Right kidney (tissue), 1 donor: ENCODE data around the gene MACROD2.

Source experiments
- DNase-seq: peaks from one replicate; pipeline ENCODE4 v3.0.0-alpha.2; 2016

The MACROD2 gene

DNA sequence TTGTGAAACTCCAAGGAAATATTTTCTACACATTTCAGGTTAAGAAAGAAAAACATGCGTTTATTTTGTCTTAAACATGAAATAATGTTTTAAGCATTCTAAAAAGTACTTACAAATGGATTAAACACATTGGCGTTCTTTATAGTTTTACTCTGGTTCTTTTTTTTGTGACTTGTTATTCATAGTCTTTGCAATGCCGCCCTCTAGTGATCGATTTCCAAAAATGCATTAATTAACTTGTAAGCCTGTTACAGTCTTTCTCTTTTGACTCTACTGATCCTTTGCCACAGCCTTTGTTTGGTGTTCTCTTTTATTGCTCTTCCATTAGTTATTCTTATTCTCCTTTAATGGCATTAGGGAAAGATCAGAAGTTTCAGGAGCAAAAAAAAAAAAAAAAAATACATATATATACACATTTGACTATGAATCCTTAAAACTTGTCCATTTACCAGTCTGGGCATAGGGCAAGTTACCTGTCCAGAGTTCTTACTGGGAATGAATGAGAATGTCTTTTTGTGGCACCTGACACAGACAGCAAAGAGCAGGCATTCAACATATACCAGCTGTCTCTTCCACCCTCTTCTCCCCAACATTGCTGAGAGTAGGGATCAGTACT is 59.9 kb downstream of the MACROD2 start:
- no peak for DNase-seq

DNA sequence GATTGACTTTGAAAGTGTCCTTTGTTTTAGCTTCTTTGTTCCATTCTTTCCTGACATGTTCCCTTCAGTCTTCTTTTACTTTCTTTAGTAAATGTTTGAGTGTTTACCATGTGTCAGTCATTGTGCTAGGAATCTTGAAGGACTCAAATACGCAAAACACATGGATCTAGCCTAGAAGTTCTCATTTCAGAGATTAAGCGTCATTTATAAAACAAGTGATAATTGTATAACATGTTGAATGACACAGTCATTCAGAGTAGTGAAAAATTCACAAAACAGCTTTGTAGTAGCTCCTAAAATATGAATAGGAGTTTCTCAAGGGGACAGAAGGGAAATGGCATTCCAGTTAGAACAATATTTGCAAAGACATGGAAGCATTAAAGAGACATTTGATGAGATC is 66.9 kb downstream of the MACROD2 start:
- DNase-seq = no peak

DNA sequence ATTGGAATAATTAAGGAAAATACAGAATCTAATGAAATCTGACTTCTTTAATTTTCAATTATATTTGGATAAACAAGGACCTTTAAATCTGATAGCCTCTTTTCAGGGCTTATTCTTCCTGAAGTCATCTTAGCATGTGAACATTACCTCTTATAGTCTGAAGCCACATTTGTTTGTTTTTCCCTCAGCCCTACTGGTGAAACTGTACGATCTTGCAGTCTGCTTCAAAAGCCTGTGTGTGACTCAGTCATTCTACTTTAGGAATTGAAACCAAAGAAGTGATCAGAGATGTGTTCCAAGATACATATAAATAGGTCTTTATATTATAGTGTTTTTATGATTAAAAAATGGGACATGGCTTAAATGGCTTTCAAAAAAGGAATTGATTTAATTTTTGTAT is 67.5 kb downstream of the MACROD2 start:
- DNase-seq = no peak

DNA sequence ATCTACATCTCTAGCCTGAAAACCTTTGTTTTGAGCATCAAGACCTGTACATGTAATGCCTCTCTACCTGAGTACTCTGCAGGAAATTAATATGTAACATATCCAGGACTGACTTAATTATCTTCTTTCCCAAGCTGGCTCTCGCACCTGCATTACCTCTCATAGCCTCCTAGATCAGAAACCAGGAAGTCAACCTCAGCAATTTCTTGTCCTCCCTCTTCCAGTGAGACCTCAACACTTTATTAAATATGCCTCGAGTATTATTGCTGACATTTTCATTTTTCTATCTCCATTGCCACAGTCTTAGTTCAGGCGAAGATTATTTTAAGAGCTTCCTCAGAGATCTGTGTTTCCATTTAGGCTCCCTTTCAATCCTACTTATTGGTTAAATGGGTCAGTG is 69.0 kb downstream of the MACROD2 start:
- DNase-seq = no peak

DNA sequence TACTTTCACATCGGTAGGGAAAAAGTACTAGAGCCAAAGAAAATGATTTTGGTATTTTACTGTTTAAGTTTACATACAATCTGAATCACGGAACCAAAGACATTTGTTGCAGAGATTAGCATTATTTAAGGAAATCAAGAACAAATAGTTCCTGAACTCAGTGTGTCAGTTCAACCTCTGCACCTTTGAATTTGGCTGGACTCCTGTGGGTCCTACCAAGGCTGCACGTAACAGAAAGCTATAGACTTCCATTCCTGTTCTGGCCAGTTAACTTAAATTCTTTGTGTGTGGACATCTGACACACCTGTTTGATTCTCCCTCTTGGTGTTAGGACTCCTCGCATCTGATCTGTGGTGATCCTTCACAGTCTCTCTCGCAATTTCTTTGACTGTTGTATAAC is 69.6 kb downstream of the MACROD2 start:
- no peak for DNase-seq

DNA sequence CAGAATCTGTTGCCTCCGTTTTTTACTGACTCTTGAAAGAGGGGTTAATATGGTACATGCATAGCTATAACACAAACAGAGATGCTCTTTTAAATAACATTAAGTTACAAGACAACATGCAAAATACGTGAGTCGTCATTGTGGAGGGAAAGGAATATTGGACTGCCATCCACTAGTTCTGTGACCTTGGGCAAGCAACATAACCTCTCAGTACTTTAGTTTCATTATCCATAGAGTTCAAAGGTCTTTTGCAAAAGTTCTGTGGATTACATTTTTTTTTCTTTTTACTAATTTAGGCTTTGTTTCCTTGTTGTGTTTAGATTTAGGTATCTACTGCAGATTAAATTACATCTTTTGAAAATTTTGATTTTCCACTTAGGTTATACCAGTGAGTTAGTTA is 70.5 kb downstream of the MACROD2 start:
- DNase-seq = no peak

DNA sequence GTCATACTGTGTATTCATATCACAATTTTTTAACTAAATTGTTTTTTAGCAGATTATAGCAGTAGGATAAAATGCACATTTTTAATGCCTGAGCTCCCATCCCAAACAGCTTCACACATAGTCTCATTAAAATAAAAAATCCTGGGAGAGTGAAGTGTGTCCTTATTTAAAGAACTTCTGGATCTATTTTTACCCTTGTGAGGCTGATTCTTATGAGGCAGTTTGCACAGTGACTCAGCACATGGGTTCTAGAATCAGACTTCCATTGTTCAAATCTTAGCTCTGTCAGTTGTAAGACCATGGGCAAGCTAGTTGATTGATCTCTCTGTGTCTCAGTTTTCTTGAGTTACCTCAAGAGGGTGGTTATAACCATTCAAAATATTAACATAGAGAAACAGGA is 72.3 kb downstream of the MACROD2 start:
- no peak for DNase-seq

DNA sequence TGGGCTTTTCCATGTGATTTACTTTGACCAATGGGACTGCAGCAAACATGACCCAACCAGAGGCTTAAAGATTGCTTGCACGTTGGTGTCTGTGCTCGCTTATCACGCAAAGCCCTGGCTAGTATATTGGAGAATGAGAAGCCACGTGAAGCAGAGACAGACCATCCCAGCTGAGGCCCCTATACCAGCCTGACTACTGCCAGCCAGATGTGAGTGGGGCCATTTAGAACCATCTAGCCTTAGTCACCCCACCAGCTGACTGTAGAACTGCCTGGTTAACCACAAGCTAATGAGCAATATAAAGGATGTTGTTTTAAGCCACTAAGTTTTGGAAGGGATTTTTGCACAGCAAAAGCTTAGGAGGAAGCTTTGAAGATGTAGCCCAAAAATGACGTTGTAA is 74.5 kb downstream of the MACROD2 start:
- DNase-seq = no peak

DNA sequence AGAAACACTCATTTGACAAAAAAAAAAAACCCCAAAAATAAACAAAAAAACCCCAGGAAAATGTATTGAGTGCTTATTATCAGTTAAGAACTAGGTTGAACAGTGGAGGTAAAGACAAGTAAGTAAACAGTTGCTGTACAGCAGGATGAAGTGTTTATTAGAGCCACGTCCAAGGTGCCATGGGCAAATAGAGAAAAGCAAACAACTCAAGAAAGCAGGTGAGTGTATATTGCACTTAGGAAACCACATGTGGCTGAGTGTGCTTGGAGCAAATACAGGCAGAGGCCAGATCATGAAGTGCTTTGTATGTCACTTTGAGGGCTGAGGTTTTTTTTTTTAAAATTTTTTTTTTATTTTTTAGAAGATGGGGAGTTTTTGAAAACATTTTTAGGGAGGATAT is 98.3 kb downstream of the MACROD2 start:
- no peak for DNase-seq

DNA sequence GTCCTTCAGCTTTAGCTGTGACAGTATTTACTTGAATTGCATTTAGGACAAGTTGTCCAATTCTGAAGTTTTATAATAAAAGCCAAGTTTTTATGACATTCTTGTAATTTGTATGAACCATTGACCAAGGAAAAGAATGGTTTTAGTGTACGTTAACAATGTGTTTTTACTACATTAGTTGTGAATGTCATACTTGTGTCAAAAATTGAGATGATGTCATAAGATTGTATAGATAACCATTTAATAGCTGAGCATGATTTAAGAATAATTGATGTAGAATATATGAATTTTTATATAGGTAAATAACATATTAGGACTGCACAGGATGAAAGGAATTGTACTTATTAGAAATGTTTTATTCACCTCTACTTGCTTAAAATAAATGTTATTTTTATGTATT is 102.9 kb downstream of the MACROD2 start:
- no peak for DNase-seq

DNA sequence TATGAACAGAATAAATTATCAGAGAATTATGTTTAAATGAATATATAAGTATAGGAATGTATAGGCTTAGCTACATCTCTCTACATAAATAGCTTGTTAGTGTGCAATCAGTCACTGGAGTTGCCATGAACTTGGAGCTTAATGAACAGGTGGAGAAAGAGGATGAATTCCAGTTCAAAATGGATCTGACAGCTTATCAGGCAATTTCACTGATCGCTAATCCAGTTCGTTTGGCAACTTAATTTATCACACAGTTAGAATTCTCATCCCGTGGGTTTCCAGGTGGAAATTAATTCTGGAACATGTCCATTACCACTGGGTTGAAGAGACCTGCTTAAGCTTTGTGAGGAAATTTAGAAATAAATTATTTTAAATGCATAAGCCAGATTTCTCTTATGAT is 118.1 kb downstream of the MACROD2 start:
- no peak for DNase-seq

DNA sequence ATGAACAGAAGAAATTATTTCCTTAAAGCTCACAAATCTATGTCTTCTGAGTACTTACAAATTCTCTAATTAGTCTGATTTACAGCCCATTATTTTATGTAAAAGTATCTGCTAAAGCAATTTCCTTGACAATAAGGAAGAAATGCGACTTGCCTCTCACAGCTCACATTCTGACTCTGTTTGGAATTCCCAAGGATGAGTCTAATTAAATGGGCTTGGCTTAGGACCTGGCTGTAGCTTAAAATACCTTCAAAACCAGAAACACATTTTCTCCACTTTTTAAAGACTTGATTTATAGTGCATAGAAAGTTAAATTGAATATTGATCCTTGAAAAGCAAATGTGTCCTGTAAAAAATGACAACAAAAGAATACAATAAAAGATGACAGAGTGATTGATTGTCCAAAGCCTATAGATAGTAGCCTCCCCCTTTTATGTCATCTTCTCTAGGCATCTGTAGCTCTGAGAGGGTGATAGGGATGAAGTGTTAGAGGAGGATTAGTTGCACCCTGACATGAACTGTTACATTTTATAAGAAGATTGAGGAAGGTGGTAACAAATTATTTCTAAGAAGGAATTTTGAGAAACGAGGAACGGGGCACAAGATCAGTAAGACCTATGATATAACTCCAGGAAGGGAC is 118.9 kb downstream of the MACROD2 start:
- DNase-seq = no peak

DNA sequence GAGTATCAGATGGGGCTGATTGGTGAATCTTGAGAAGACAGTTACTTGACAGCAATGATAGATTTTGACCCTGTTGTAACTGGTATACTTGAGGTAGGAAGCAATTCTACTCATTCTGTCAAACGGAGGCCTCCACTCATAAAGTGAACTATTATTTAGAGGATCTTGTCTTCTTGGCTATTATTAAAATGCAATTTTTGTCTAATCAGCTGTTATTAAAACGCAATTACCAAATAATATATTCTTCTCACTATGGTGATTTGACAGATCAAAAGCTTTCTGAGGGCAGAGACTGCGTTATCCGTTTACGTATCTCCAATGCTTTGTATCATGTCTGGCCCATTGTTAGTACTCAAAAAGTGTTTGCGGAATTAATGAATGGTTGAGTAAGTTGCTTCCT is 120.7 kb downstream of the MACROD2 start:
- DNase-seq = no peak

DNA sequence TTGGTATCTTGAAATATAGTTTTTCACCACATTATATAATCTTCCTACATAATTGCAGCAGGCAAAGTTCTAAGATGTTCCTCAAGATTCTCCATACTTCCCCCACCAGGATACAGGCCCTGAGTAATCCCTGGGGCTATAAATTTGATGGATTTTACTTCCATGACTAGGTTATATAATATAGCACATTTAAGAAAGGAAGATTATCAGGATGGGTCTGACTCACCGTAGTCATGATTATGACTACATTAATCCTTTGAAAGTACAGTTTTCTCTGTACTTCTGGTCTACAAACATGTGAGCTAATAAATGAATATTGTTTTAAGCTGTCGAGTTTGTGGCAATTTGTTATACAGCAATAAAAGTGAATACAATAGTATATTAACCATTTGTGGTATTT is 122.5 kb downstream of the MACROD2 start:
- DNase-seq = no peak

DNA sequence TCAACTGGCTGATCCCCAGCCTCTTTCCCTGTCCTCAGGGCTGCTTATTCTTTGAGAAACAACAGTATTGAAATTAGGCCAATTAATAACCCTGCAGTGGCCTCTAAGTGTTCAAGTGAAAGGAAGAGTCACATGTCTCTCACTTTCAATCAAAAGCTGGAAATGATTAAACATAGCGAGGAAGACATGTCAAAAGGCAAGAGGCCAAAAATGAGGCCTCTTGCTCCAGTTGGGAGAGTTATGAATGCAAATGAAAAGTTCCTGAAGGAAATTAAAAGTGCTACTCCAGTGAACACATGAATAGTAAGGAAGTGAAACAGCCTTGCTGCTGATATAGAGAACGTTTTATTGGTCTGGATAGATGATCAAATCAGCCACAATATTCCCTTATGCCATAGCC is 131.5 kb downstream of the MACROD2 start:
- DNase-seq = no peak

DNA sequence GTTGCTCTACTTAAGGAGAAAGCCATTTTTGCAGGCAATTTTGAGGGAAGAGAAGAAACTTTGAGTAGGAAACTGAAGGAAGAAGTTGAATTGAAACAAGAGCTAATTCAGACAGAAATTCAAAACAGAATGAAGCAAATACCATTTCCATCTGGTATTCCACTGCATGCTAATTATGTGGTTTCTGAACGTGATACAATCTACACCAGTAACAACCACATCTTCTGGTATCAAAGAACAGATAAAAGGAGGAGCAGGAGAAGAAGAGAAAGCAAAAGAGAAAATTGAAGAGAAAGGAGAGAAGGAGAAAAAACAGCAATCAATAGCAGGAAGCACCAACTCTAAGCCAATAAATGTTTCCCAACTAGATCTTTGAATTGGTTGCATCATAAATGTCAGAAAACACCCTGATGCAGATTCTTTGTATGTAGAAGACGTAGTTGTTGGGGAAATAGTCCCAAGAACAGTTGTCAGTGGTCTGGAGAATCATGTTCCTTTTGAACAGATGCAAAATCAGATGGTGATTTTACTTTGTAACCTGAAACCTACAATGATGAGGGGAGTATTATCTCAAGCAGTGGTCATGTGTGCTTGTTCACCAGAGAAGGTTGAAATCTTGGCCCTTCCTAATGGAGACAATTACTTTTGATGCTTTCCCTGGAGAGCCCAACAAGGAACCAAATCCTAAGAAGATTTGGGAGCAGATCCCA is 132.4 kb downstream of the MACROD2 start:
- DNase-seq = no peak

DNA sequence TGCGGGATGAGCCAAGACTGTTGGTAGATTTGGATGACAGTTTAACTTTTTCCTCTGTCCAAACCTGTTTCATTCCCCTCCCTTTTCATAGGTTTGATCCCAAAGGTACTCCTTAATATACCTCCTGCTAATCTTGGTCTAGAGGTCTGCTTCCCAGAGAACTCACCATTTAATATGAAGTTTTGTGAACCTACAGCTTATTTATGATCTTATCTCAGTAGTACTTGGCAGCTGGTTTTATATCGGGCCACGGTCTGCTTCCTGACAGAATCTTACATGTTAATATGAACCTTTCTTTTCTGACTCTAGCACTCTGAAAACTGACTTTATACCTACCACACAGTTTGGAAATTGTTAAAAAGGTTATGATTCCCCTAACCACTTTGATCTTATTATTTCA is 138.7 kb downstream of the MACROD2 start:
- no peak for DNase-seq

DNA sequence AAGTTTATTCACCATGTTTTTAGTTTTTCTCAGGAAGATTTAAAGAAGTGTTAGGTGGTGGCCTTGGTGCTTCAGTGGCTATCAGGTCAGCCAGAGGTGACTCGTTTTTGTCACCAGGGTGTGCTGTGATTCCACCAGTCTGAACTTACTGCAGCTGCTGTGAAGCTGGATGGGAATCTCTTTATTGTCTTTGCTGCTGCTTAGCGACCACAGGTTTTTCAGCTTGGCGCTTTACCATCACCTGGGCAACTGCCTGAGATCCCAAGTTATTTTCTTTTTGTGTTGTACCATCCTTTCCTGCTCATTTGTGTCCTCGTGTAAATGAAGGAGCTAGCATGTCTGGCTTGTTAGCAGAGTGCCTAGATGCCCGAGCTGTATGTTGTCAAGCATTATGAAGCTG is 146.9 kb downstream of the MACROD2 start:
- peak; percentile 33 for DNase-seq

DNA sequence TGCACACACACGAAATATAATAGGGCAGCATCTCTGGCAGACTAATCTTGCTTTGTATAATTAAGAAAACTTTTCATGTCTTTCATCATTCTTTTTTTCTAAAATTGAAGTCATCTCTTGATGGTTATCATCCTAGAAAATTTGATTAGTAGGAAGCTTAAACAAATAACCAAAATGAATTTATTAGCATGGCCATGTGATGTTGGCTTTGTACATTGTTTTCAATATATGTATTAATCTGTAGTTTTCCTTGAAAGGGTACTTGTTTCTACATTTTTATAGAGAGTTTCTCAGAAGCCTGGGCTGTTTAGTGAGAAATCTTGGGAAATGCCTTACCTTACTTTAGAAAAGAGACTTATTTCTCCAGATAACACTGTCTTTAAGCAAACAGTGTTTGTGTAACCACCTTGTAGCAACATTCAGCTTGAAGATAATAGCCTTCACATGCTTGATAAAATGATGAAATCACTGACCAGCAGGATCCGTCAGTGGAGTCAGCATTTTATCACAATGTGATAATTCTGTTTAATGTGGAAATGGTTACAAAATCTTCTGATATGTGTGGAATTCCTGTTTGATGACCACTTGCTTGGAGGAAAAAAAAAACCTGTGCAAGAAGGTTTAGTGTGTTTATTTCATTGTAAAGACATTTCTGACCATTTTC is 147.8 kb downstream of the MACROD2 start:
- DNase-seq = no peak

DNA sequence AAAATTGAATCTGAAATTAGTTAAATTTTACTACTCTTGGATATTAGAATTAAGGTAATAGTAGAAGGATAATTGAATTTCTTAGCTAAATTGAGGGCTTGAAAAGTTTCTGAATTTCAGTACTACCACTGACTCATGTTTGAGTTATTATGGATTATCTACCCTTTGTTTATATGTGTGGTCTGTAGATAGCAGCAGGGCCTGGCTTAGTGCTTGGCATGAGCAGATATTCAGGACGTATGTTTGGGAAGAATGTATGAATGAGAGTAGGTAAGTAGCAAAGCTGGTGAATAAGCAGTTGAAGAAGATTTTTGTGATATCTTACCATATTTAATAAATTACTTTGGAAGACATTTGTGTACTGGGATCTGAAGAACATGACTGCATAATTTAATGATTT is 152.7 kb downstream of the MACROD2 start:
- DNase-seq = no peak

DNA sequence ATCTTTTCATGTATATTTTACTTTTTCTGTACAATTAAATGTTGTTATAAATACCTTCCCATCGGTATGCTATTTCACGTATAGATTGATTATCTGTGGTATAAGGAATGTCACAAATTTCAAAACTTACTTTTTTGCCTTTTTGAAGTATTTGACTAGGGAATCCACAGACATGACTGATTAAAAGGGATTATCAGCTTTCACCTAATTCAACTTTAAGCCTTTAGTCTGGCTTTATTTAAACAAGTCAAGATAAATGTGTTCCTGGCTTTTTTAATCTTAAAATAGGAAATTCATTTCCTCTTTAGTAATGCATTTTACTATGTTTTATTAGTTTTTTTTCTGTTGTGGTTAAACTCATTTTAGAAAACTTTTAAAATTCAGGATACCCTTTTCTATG is 160.0 kb downstream of the MACROD2 start:
- no peak for DNase-seq

DNA sequence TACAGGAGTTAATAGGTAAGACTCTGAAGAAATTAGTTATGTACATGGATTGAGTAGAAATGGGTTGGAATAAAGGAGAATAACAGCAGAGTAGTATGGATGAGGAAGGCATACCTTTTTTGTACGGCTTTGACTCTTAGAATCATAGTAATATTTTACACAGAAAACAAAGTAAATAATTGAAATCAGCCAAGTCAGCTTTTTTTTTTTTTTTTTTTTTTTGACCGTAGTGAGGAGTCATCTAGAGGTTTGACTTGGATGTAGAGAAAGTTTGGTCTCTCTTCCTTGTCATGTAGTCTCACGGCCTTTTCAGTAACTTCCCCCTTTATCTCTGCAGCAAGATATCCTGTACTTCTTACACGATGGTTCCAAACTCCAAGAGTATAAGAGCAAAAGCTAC is 183.2 kb downstream of the MACROD2 start:
- no peak for DNase-seq

DNA sequence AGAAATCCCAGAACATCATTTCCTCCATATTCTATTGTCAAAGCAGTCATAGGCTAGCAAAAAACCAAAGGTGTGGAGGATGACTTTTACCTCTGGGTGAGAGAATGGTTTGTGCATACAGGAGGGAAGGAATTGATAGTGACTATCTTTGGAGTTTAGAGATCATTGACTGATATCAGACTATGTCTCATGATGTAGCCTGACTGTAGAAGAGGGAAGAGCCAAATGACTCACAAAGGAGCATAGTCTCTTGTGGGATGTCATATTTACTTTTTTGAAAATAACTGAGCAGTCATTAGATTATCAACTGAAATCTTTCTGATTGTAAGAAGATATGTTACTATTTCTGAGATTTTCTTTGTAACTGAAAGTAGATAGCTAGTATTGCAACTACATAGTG is 183.6 kb downstream of the MACROD2 start:
- no peak for DNase-seq
